Endothelial cell of umbilical vein (primary cell): ENCODE data around the gene TAPBPL. TPM values are rescaled to one million over a fixed set of nuclear protein-coding genes. Genes with fewer than 3 reads are reported as not detected.

Experiments
- BruUV-seq: library from RNA; stranded (reverse); fragments of 400-500 nt; replicated peaks from 2 replicates; lab custom pipeline; 2021; lab: Mats Ljungman, UMichigan
- CTCF ChIA-PET: fragments of 300-600, 350-600 bp; sonication (Branson Sonifier 250); formaldehyde crosslinking; loops from one replicate; lab custom pipeline; 2021; ENCODE audit warnings: antibody characterized with exemption, inconsistent platforms; lab: Charles Lee
- POLR2A ChIA-PET: fragments of 300-600, 350-600 bp; sonication (Branson Sonifier 250); formaldehyde crosslinking; loops from one replicate; lab custom pipeline; 2021; ENCODE audit warnings: antibody characterized with exemption, inconsistent platforms; lab: Charles Lee
- DNase-seq: peaks from one replicate; pipeline ENCODE4 v3.0.0-alpha.2; 2011; ENCODE audit warnings: low read depth, low spot score
- FAIRE-seq: peaks from 2 replicates; lab custom pipeline; 2011; peaks lifted over from hg19 to GRCh38; lab: Jason Lieb, UNC
- H2AFZ ChIP-seq: 2 replicates; pipeline ENCODE4 v1.6.0; 2012; ENCODE audit warnings: low read depth, low read length, control low read depth, inconsistent platforms
- H3K27ac ChIP-seq: 2 replicates; pipeline ENCODE4 v1.5.1; 2011; ENCODE audit warnings: low read depth, mild to moderate bottlenecking, control low read depth, low read length, moderate library complexity; ENCODE audit not compliant: insufficient read depth
- H3K27me3 ChIP-seq, 2 experiments: 2 replicates each; pipeline versions ENCODE4 v1.6.0 to v1.6.1; 2011; ENCODE audit warnings: low read length in 2 of 2, mixed read lengths in 1 of 2; ENCODE audit not compliant: control insufficient read depth in 2 of 2, insufficient read depth in 2 of 2
- H3K36me3 ChIP-seq, 2 experiments: 2 replicates in 1 of 2; 3 replicates in 1 of 2; pipeline ENCODE4 v1.5.1; 2011; ENCODE audit warnings: low read length in 2 of 2, mild to moderate bottlenecking in 1 of 2, moderate library complexity in 1 of 2; ENCODE audit not compliant: control insufficient read depth in 2 of 2, insufficient read depth in 2 of 2; ENCODE audit errors: extremely low read depth in 1 of 2
- H3K4me1 ChIP-seq: 3 replicates; pipeline ENCODE4 v1.5.1; 2011; ENCODE audit warnings: mild to moderate bottlenecking, low read length; ENCODE audit not compliant: control insufficient read depth, insufficient read depth; ENCODE audit errors: extremely low read depth
- H3K4me2 ChIP-seq: 2 replicates; pipeline ENCODE4 v1.6.1; 2011; ENCODE audit warnings: low read length, control low read depth, mixed read lengths; ENCODE audit not compliant: insufficient read depth
- H3K4me3 ChIP-seq, 3 experiments: fragments of 200-600 bp in 1 of 3; sonication (generic), shearing (Covaris generic) in 1 of 3; replicated peaks in 1 of 3; 2 replicates each; pipeline ENCODE4 v1.5.1; 2011 to 2016; ENCODE audit warnings: control low read depth in 3 of 3, low read length in 3 of 3, mild to moderate bottlenecking in 2 of 3, inconsistent platforms in 1 of 3, low read depth in 1 of 3, moderate library complexity in 1 of 3; ENCODE audit not compliant: insufficient read depth in 1 of 3
- H3K79me2 ChIP-seq: 2 replicates; pipeline ENCODE4 v1.6.0; 2012; ENCODE audit warnings: low read length, inconsistent platforms; ENCODE audit not compliant: control insufficient read depth, insufficient read depth
- H3K9ac ChIP-seq: replicated peaks from 2 replicates; pipeline ENCODE3; 2011; ENCODE audit warnings: low read length, control low read depth; ENCODE audit not compliant: insufficient read depth; ENCODE audit errors: extremely low read depth
- H3K9me1 ChIP-seq: replicated peaks from 3 replicates; pipeline ENCODE4 v1.6.0; 2011; ENCODE audit warnings: mild to moderate bottlenecking, low read length; ENCODE audit not compliant: control insufficient read depth, insufficient read depth; ENCODE audit errors: extremely low read depth
- H3K9me3 ChIP-seq: replicated peaks from 2 replicates; pipeline ENCODE4 v1.5.1; 2012; ENCODE audit warnings: low read length, inconsistent platforms; ENCODE audit not compliant: control insufficient read depth, insufficient read depth
- H4K20me1 ChIP-seq: replicated peaks from 2 replicates; pipeline ENCODE3; 2011; ENCODE audit warnings: mild to moderate bottlenecking, low read length; ENCODE audit not compliant: control insufficient read depth, insufficient read depth; ENCODE audit errors: extremely low read depth
- CTCF ChIP-seq, 2 donors: IDR thresholded peaks; 1 replicate in 1 of 2; 2 replicates in 1 of 2; pipeline ENCODE4 v1.5.1; 2011; ENCODE audit warnings: low read length in 2 of 2, mild to moderate bottlenecking in 2 of 2, moderate library complexity in 2 of 2, control low read depth in 1 of 2, inconsistent platforms in 1 of 2, low read depth in 1 of 2; ENCODE audit not compliant: insufficient read depth in 1 of 2; ENCODE audit errors: extremely low read depth in 1 of 2
- EZH2 ChIP-seq: IDR thresholded peaks from 2 replicates; pipeline ENCODE4 v1.6.1; 2012; ENCODE audit warnings: borderline replicate concordance, low read depth, mild to moderate bottlenecking, moderate library complexity, low read length, inconsistent platforms; ENCODE audit not compliant: severe bottlenecking
- FOS ChIP-seq: IDR thresholded peaks from 2 replicates; pipeline ENCODE4 v1.6.1; 2011; ENCODE audit warnings: mild to moderate bottlenecking, low read length, moderate library complexity, borderline replicate concordance; ENCODE audit not compliant: insufficient read depth
- GATA2 ChIP-seq: IDR thresholded peaks from 2 replicates; pipeline ENCODE4 v1.7.0; 2011; ENCODE audit warnings: low read depth, mild to moderate bottlenecking, moderate library complexity, mixed read lengths, low read length; ENCODE audit not compliant: insufficient read length, insufficient read depth
- JUN ChIP-seq: IDR thresholded peaks from 2 replicates; pipeline ENCODE4 v1.6.1; 2011; ENCODE audit warnings: borderline replicate concordance, low read depth; ENCODE audit not compliant: insufficient read length, insufficient read depth
- MAX ChIP-seq: IDR thresholded peaks from 2 replicates; pipeline ENCODE4 v1.6.1; 2011; ENCODE audit not compliant: insufficient read depth, insufficient read length
- MYC ChIP-seq: IDR thresholded peaks from one replicate; pipeline ENCODE4 v1.6.1; 2011; ENCODE audit warnings: mild to moderate bottlenecking, low read depth, low read length
- POLR2A ChIP-seq: IDR thresholded peaks from 2 replicates; pipeline ENCODE4 v1.6.1; 2012; ENCODE audit warnings: low read depth, mild to moderate bottlenecking, control low read depth, low read length
- POLR2AphosphoS5 ChIP-seq: IDR thresholded peaks from 2 replicates; pipeline ENCODE4 v1.6.1; 2012; ENCODE audit warnings: low read depth, mild to moderate bottlenecking, control low read depth, low read length, moderate library complexity; ENCODE audit not compliant: insufficient read depth
- dilution Hi-C: fragments of 300-500 bp; cut with MboI; formaldehyde crosslinking; loops from one replicate; pipeline ENCODE4 v1.15.0; 2019; ENCODE audit warnings: low sequenced_read_pairs; ENCODE audit not compliant: extremely low pct_ligation_motif_present
- intact Hi-C: fragments of 100-400 bp; cut with micrococcal nuclease; formaldehyde crosslinking; loops from one replicate; pipeline ENCODE4 v1.10.0; 2022
- polyA plus RNA-seq, 4 experiments: library from polyadenylated mRNA; depleted of rRNA in 3 of 4; stranded (reverse) in 3 of 4; unstranded in 1 of 4; fragments of >200 nt; gene quantifications; 2 replicates each; pipeline versions ENCODE4 v1.2.1 to v1.2.3, GENCODE V29; 2011 to 2012; ENCODE audit warnings: missing spikeins in 1 of 4
- total RNA-seq: library from RNA; stranded (reverse); gene quantifications from 2 replicates; pipeline ENCODE4 v1.2.3, GENCODE V29; 2021

TAPBPL gene
- total and polyA plus RNA-seq, 2 donors (not counting 3 experiments of a cell fraction or from before 2014, with no cell fraction given): 11.7 to 28.6 TPM

DNA sequence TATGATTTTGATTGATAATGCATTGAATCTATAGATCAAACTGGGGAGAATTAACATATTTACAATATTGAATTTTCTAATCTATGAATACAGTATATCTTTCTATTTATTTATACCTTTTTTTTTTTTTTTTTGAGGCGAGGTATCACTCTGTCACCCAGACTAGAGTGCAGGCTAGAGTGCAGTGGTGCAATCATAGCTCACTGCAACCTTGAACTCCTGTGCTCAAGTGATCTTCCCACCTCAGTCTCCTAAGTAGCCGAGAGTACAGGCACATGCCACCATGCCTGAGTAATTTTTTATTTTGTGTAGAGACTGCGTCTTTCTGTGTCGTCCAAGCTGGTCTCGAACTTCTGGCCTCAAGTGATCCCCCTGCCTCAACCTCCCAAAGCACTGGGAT is 47.5 kb upstream of the TAPBPL start:
- FAIRE-seq: no peak
- Histone ChIP-seq H3K4me2 (no peak overlapping the region), H3K9me1 (no peaks in the 10 kb centered on the region), H3K9me3 (no peaks in the 10 kb centered on the region), H3K36me3 (no peaks in the 10 kb centered on the region), H3K4me1 (no peaks in the 10 kb centered on the region), H3K27me3 (no peaks in the 10 kb centered on the region), H3K4me3 (no peak overlapping the region), H3K27ac (no peak overlapping the region), H3K79me2 (no peaks in the 10 kb centered on the region), H3K9ac (no peak overlapping the region), H4K20me1 (no peaks in the 10 kb centered on the region), H2AFZ (no peak overlapping the region)
- intact Hi-C loops: no loop called here
- no peak for DNase-seq
- POLR2A ChIA-PET: no interaction called here
- dilution Hi-C loops: no loop called here
- no peak for TF ChIP-seq POLR2A
- no peak for TF ChIP-seq EZH2
- no peak for TF ChIP-seq POLR2AphosphoS5
- TF ChIP-seq GATA2: no peak
- TF ChIP-seq FOS: no peak
- TF ChIP-seq JUN: no peak
- no peak for TF ChIP-seq MYC
- no peak for TF ChIP-seq CTCF (IDR thresholded peaks at IDR 0.05; ENCODE audit: extremely low read depth in 1 of 2, insufficient read depth in 1 of 2, low read depth in 1 of 2, low read length in 2 of 2)
- TF ChIP-seq MAX: no peak
- no TSS peak for BruUV-seq
- CTCF ChIA-PET: interaction anchor here (1.1 to 1.5 kb wide), 2 partner anchors 19 to 61 kb away, joined by 4 to 6 read pairs; no protein-coding TSS in a partner anchor
